GM19239 (cell line): Measurements from ENCODE around the gene PYROXD2.
"Not testable (repeated sequence)": the region's sequence is repeated elsewhere in the genome, so short reads cannot be mapped to it uniquely, and the experiment has no call there.

Experiments
- DNase-seq: peaks from one replicate; pipeline ENCODE4 v3.0.0; 2011; ENCODE audit warnings: low spot score; ENCODE audit not compliant: insufficient read length
- FAIRE-seq: peaks from 2 replicates; lab custom pipeline; 2011; peaks lifted over from hg19 to GRCh38; lab: Jason Lieb, UNC

Gene PYROXD2

GRCh38 chr10:98370831-98371820 is 43.9 kb downstream of the PYROXD2 start:
- FAIRE-seq (no peak), DNase-seq (no peak)

- no peak for DNase-seq
- FAIRE-seq, result no peak
Measured at GRCh38 chr10:98369801-98370200, 45.2 kb downstream of the PYROXD2 start.

- no peak for DNase-seq
- FAIRE-seq, result no peak
Measured at GRCh38 chr10:98368644-98369043, 46.3 kb downstream of the PYROXD2 start.

GRCh38 chr10:98367604-98368451 is 47.2 kb downstream of the PYROXD2 start:
- no peak for FAIRE-seq
- DNase-seq, result no peak

- no peak for FAIRE-seq
Measured at GRCh38 chr10:98366062-98366530, 48.9 kb downstream of the PYROXD2 start.

GRCh38 chr10:98365406-98366061 is 49.4 kb downstream of the PYROXD2 start:
- DNase-seq, result no peak
- FAIRE-seq, result no peak

More at GRCh38 chr10:98366062-98366530, 48.9 kb downstream of the PYROXD2 start:
- no peak for DNase-seq

GRCh38 chr10:98364432-98365102 is 50.4 kb downstream of the PYROXD2 start:
- DNase-seq, result no peak
- no peak for FAIRE-seq

- DNase-seq (no peak), FAIRE-seq (no peak)
Measured at GRCh38 chr10:98363220-98363619, 51.8 kb downstream of the PYROXD2 start.

- FAIRE-seq (no peak), DNase-seq (peak; percentile 26)
Measured at GRCh38 chr10:98361131-98362025, 53.6 kb downstream of the PYROXD2 start.

- no peak for FAIRE-seq
- no peak for DNase-seq
Measured at GRCh38 chr10:98357194-98357822, 57.7 kb downstream of the PYROXD2 start.

GRCh38 chr10:98354491-98354890 is 60.5 kb downstream of the PYROXD2 start:
- no peak for DNase-seq
- FAIRE-seq, result no peak

- DNase-seq (no peak), FAIRE-seq (no peak)
Measured at GRCh38 chr10:98353170-98353569, 61.8 kb downstream of the PYROXD2 start.

GRCh38 chr10:98351831-98352402 is 63.1 kb downstream of the PYROXD2 start:
- FAIRE-seq, result no peak

GRCh38 chr10:98349508-98349922 is 65.5 kb downstream of the PYROXD2 start:
- FAIRE-seq (peak; percentile 51), DNase-seq (peak; percentile 17)

More at GRCh38 chr10:98351831-98352402, 63.1 kb downstream of the PYROXD2 start:
- no peak for DNase-seq

GRCh38 chr10:98346847-98347246 is 68.1 kb downstream of the PYROXD2 start:
- DNase-seq (no peak), FAIRE-seq (no peak)

- DNase-seq, result no peak
- no peak for FAIRE-seq
Measured at GRCh38 chr10:98344589-98345038, 70.4 kb downstream of the PYROXD2 start.

- FAIRE-seq, DNase-seq: not testable (repeated sequence)
Measured at GRCh38 chr10:98341701-98342100, 73.3 kb downstream of the PYROXD2 start.

GRCh38 chr10:98340940-98341310 is 74.1 kb downstream of the PYROXD2 start:
- no peak for FAIRE-seq
- DNase-seq, result no peak
